ENCODE results near the gene CXCL14. TPM values are rescaled to one million over a fixed set of nuclear protein-coding genes. Genes with fewer than 3 reads are reported as not detected.
"Not testable (repeated sequence)": the region's sequence is repeated elsewhere in the genome, so short reads cannot be mapped to it uniquely, and the experiment has no call there.

Gene CXCL14
- polyA plus RNA-seq, 3 donors: 0.07 to 0.12 TPM; not detected in 1

GRCh38 chr5:135533794-135534193, 45.0 kb downstream of the CXCL14 start:
- Histone ChIP-seq H3K4me1 (ENCODE audit: control insufficient read depth in 1 of 2, insufficient read depth in 2 of 2, low read length in 2 of 2) (peaks cover 5 to 8% of the 10 kb centered on the region in 2 donors), H3K36me3 (replicated peaks in 1 of 2; ENCODE audit: control insufficient read depth in 1 of 2, insufficient read depth in 2 of 2, low read length in 2 of 2) (no peaks in the 10 kb centered on the region), H3K79me2 (ENCODE audit: insufficient read depth, low read length) (no peaks in the 10 kb centered on the region), H3K9me3 (replicated peaks in 1 of 2; ENCODE audit: control insufficient read depth in 1 of 2, insufficient read depth in 1 of 2, low read length in 2 of 2) (peaks cover 0 to 37% of the 10 kb centered on the region in 2 donors), H4K20me1 (ENCODE audit: insufficient read depth, low read length) (no peaks in the 10 kb centered on the region), H3K4me3 (replicated peaks in 1 of 3; ENCODE audit: low read depth in 2 of 3, low read length in 3 of 3) (no peak overlapping the region), H3K27me3 (ENCODE audit: control insufficient read depth in 2 of 2, insufficient read depth in 2 of 2, low read length in 2 of 2) (peaks cover 83 to 96% of the 10 kb centered on the region in 2 donors), H3K27ac (ENCODE audit: low read depth in 1 of 2, low read length in 2 of 2) (no peak overlapping the region), H3K9ac (ENCODE audit: insufficient read depth, low read length, poor library complexity, severe bottlenecking) (no peak overlapping the region), H3K4me2 (replicated peaks; ENCODE audit: extremely low read depth, low read length, poor library complexity, severe bottlenecking) (no peak overlapping the region), H2AFZ (ENCODE audit: insufficient read depth, low read depth, low read length, poor library complexity, severe bottlenecking) (no peak overlapping the region)
- H3K27me3 Mint-ChIP-seq (ENCODE audit: low read depth in 3 of 3): peaks cover 82 to 98% (median 89%) of the 10 kb centered on the region in 3 donors
- WGBS (ENCODE audit: insufficient coverage): no CpG with 5 or more reads among the region's 3 CpGs
- TF ChIP-seq CTCF (IDR thresholded peaks at IDR 0.05): no peak
- H3K36me3 Mint-ChIP-seq: no peaks in the 10 kb centered on the region
- H3K27ac Mint-ChIP-seq: no peak overlapping the region
- no peak for DNase-seq
- peaks cover 13% of the 10 kb centered on the region for H3K4me1 Mint-ChIP-seq
- peaks cover 0 to 28% (median 13%) of the 10 kb centered on the region in 7 donors for H3K9me3 Mint-ChIP-seq
- peak overlapping the region in 1 of 2 donors; percentile 67 for H3K4me3 Mint-ChIP-seq
- intact Hi-C loops (cut with micrococcal nuclease): no loop called here

- H3K4me3 ChIP-seq (replicated peaks in 1 of 3; ENCODE audit: low read depth in 2 of 3, low read length in 3 of 3): no peak overlapping the region
- H3K27me3 ChIP-seq (ENCODE audit: control insufficient read depth in 2 of 2, insufficient read depth in 2 of 2, low read length in 2 of 2): peaks cover 83 to 95% of the 10 kb centered on the region in 2 donors
- no peak overlapping the region for H3K27ac ChIP-seq (ENCODE audit: low read depth in 1 of 2, low read length in 2 of 2)
- H3K4me3 Mint-ChIP-seq: peak overlapping the region in 1 of 2 donors; percentile 49
- no peak overlapping the region for H3K4me2 ChIP-seq (replicated peaks; ENCODE audit: extremely low read depth, low read length, poor library complexity, severe bottlenecking)
- H3K36me3 Mint-ChIP-seq: no peaks in the 10 kb centered on the region
- no peak overlapping the region for H2AFZ ChIP-seq (ENCODE audit: insufficient read depth, low read depth, low read length, poor library complexity, severe bottlenecking)
- H3K27ac Mint-ChIP-seq: no peak overlapping the region
- no peak overlapping the region for H3K9ac ChIP-seq (ENCODE audit: insufficient read depth, low read length, poor library complexity, severe bottlenecking)
- peaks cover 0 to 28% (median 13%) of the 10 kb centered on the region in 7 donors for H3K9me3 Mint-ChIP-seq
- H3K36me3 ChIP-seq (replicated peaks in 1 of 2; ENCODE audit: control insufficient read depth in 1 of 2, insufficient read depth in 2 of 2, low read length in 2 of 2): no peaks in the 10 kb centered on the region
- H3K79me2 ChIP-seq (ENCODE audit: insufficient read depth, low read length): no peaks in the 10 kb centered on the region
- peaks cover 5 to 8% of the 10 kb centered on the region in 2 donors for H3K4me1 ChIP-seq (ENCODE audit: control insufficient read depth in 1 of 2, insufficient read depth in 2 of 2, low read length in 2 of 2)
- no CpG with 5 or more reads among the region's 3 CpGs for WGBS (ENCODE audit: insufficient coverage)
- intact Hi-C loops (cut with micrococcal nuclease): no loop called here
- peaks cover 0 to 37% of the 10 kb centered on the region in 2 donors for H3K9me3 ChIP-seq (replicated peaks in 1 of 2; ENCODE audit: control insufficient read depth in 1 of 2, insufficient read depth in 1 of 2, low read length in 2 of 2)
- H3K4me1 Mint-ChIP-seq: peaks cover 13% of the 10 kb centered on the region
- H4K20me1 ChIP-seq (ENCODE audit: insufficient read depth, low read length): no peaks in the 10 kb centered on the region
- H3K27me3 Mint-ChIP-seq (ENCODE audit: low read depth in 3 of 3): peaks cover 82 to 95% (median 85%) of the 10 kb centered on the region in 3 donors
- no peak for TF ChIP-seq CTCF (IDR thresholded peaks at IDR 0.05)
- no peak for DNase-seq
These were observed 45.5 kb downstream of the CXCL14 start for GRCh38 chr5:135533334-135533733.

DNA sequence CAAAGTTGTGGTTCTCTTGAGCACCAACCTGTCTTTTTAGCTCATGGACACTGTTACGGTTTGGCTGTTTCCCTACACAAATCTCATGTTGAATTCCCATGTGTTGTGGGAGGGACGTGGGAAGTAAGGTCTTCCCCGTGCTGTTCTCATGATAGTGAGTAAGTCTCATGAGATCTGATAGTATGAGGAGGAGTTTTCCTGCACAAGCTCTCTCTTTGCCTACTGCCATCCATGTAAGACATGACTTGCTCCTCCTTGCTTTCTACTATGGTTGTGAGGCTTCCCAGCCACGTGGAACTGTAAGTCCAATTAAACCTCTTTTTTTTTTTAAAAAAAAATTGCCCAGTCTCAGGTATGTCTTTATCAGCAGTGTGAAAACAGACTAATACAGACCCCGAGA, 49.2 kb downstream of the CXCL14 start:
- DNase-seq; H3K36me3 ChIP-seq (replicated peaks in 1 of 2; ENCODE audit: control insufficient read depth in 1 of 2, insufficient read depth in 2 of 2, low read length in 2 of 2); H3K79me2 ChIP-seq (ENCODE audit: insufficient read depth, low read length); H3K9ac ChIP-seq (ENCODE audit: insufficient read depth, low read length, poor library complexity, severe bottlenecking); H3K36me3 Mint-ChIP-seq; H3K27ac Mint-ChIP-seq; H3K4me1 Mint-ChIP-seq; H4K20me1 ChIP-seq (ENCODE audit: insufficient read depth, low read length); H2AFZ ChIP-seq (ENCODE audit: insufficient read depth, low read depth, low read length, poor library complexity, severe bottlenecking); intact Hi-C loops (cut with micrococcal nuclease); H3K4me2 ChIP-seq (replicated peaks; ENCODE audit: extremely low read depth, low read length, poor library complexity, severe bottlenecking); H3K27ac ChIP-seq (ENCODE audit: low read depth in 1 of 2, low read length in 2 of 2); H3K4me1 ChIP-seq (ENCODE audit: control insufficient read depth in 1 of 2, insufficient read depth in 2 of 2, low read length in 2 of 2); H3K4me3 ChIP-seq (replicated peaks in 1 of 3; ENCODE audit: low read depth in 2 of 3, low read length in 3 of 3): not testable (repeated sequence)
- peaks cover 0 to 26% (median 8%) of the 10 kb centered on the region in 7 donors for H3K9me3 Mint-ChIP-seq
- peak overlapping the region in 1 of 2 donors; percentile 16 for H3K4me3 Mint-ChIP-seq
- H3K27me3 ChIP-seq (ENCODE audit: control insufficient read depth in 2 of 2, insufficient read depth in 2 of 2, low read length in 2 of 2): peaks cover 73 to 76% of the 10 kb centered on the region in 2 donors
- peaks cover 0 to 12% of the 10 kb centered on the region in 2 donors for H3K9me3 ChIP-seq (replicated peaks in 1 of 2; ENCODE audit: control insufficient read depth in 1 of 2, insufficient read depth in 1 of 2, low read length in 2 of 2)
- peaks cover 51 to 76% (median 62%) of the 10 kb centered on the region in 3 donors for H3K27me3 Mint-ChIP-seq (ENCODE audit: low read depth in 3 of 3)
- WGBS (ENCODE audit: insufficient coverage): no CpG with 5 or more reads among the region's 5 CpGs

Measured in CD14-positive monocyte (primary cell).